Right lobe of liver (tissue), 6 donors: ENCODE results near the gene STXBP2. TPM values are rescaled to one million over a fixed set of nuclear protein-coding genes. Genes with fewer than 3 reads are reported as not detected.

Experiments
- ATAC-seq, 4 donors: fragments of 200-7000 bp; cut with Tn5 transposase; one replicate each; pipeline ENCODE4 v1.9.1; 2020; ENCODE audit warnings: mild to moderate bottlenecking in 4 of 4, moderate library complexity in 4 of 4
- DNase-seq, 3 donors: peaks; one replicate each; pipeline ENCODE4 v3.0.0-alpha.2; 2020
- H3K27ac ChIP-seq, 3 donors: fragments of 200-600 bp; one replicate each; pipeline ENCODE4 v1.8.0; 2022
- H3K27me3 ChIP-seq, 2 donors: fragments of 200-600 bp; one replicate each; pipeline ENCODE4 v1.8.0; 2022
- H3K36me3 ChIP-seq, 4 donors: fragments of 200-600 bp; sonication (generic) in 1 of 4; one replicate each; pipeline versions ENCODE4 v1.5.1 to v1.8.0; 2017 to 2022; ENCODE audit warnings: control low read depth in 1 of 4
- H3K4me1 ChIP-seq, 4 donors: fragments of 200-600 bp; sonication (generic) in 1 of 4; one replicate each; pipeline versions ENCODE4 v1.5.1 to v1.8.0; 2017 to 2022; ENCODE audit warnings: control low read depth in 1 of 4
- H3K4me3 ChIP-seq, 3 donors: fragments of 200-600 bp; one replicate each; pipeline ENCODE4 v1.8.0; 2022
- H3K9me3 ChIP-seq, 4 donors: fragments of 200-600 bp; sonication (generic) in 1 of 4; one replicate each; pipeline versions ENCODE4 v1.5.1 to v1.8.0; 2017 to 2022; ENCODE audit warnings: control low read depth in 1 of 4
- CTCF ChIP-seq, 4 donors: fragments of 200-600 bp in 3 of 4; fragments of 450-650 bp in 1 of 4; IDR thresholded peaks; one replicate each; pipeline versions ENCODE4 v1.5.1 to v1.8.0; 2016 to 2022; ENCODE audit warnings: antibody characterized with exemption in 4 of 4, mild to moderate bottlenecking in 2 of 4
- POLR2A ChIP-seq: fragments of 450-650 bp; IDR thresholded peaks from one replicate; pipeline ENCODE4 v1.6.1; 2017; ENCODE audit warnings: antibody characterized with exemption, mild to moderate bottlenecking
- WGBS: methylation state at CpG from one replicate; pipeline ENCODE4 v1.1.6; 2018; ENCODE audit warnings: low coverage, low lambda C conversion rate; ENCODE audit not compliant: insufficient coverage; ENCODE audit errors: missing lambda C conversion rate; 5-methylcytosine and 5-hydroxymethylcytosine counted together
- intact Hi-C, 2 donors: fragments of 100-400 bp; cut with DNase I; formaldehyde crosslinking; loops; one replicate each; pipeline versions ENCODE4 v1.11.2 to v1.14.1; 2022
- total RNA-seq, 6 experiments: library from RNA; depleted of rRNA in 2 of 6; stranded (reverse); fragments of >200 nt in 2 of 6; fragmentation: NEBNext Ultra II Directional in 3 of 6; extraction: Animal tissue kit (Norgen Biotek cat#: 25700) in 3 of 6; gene quantifications; one replicate each; pipeline versions ENCODE4 v1.1.0 to v1.2.4, GENCODE V29; 2016 to 2023
- donor health status: DM: no; HTN: yes; CAD: no.
- donor health status: DM: no; HTN: no; CAD: no.
- donor health status: DM: no; HTN: no; CAD: no.
- donor health status: DM: no; HTN: yes; CAD: no.
- donor health status: DM: no; HTN: yes; CAD: no.

STXBP2 gene
- total RNA-seq, 6 experiments from 2014 or later = 27.5 to 45.7 (median 39.1) TPM

- TF ChIP-seq POLR2A (no peak), CTCF (IDR thresholded peaks at IDR 0.05) (no peak)
- H3K27me3 ChIP-seq = no peaks in the 10 kb centered on the region
- H3K4me3 ChIP-seq = no peak overlapping the region
- WGBS = 74% methylated on average over 10 of the region's 14 CpGs
- intact Hi-C loops = no loop called here
- no peaks in the 10 kb centered on the region for H3K4me1 ChIP-seq
- H3K9me3 ChIP-seq = no peaks in the 10 kb centered on the region
- DNase-seq (no peak), ATAC-seq (no peak)
- no peak overlapping the region for H3K27ac ChIP-seq
- H3K36me3 ChIP-seq = no peaks in the 10 kb centered on the region
These were observed 25.7 kb downstream of the STXBP2 start for GRCh38 chr19:7662657-7663056.

- H3K36me3 ChIP-seq = no peaks in the 10 kb centered on the region
- TF ChIP-seq POLR2A (no peak), CTCF (IDR thresholded peaks at IDR 0.05) (no peak)
- no peak for DNase-seq
- intact Hi-C loops = no loop called here
- no peak overlapping the region for H3K4me3 ChIP-seq
- 79% methylated on average over 7 of the region's 7 CpGs for WGBS
- no peak for ATAC-seq
- H3K27me3 ChIP-seq = no peaks in the 10 kb centered on the region
- no peaks in the 10 kb centered on the region for H3K4me1 ChIP-seq
- no peaks in the 10 kb centered on the region for H3K9me3 ChIP-seq
- no peak overlapping the region for H3K27ac ChIP-seq
These were observed 26.8 kb downstream of the STXBP2 start for GRCh38 chr19:7663706-7664105.

GRCh38 chr19:7665076-7665475 is 28.2 kb downstream of the STXBP2 start:
- Histone ChIP-seq H3K36me3 (no peaks in the 10 kb centered on the region), H3K9me3 (no peaks in the 10 kb centered on the region), H3K27ac (no peak overlapping the region), H3K4me3 (no peak overlapping the region), H3K4me1 (no peaks in the 10 kb centered on the region), H3K27me3 (no peaks in the 10 kb centered on the region)
- DNase-seq (no peak), ATAC-seq (no peak)
- intact Hi-C loops = no loop called here
- 55% methylated on average over 4 of the region's 4 CpGs for WGBS
- TF ChIP-seq POLR2A (no peak), CTCF (IDR thresholded peaks at IDR 0.05) (no peak)

GRCh38 chr19:7668842-7669241 is 31.9 kb downstream of the STXBP2 start, which contains the start of gene RETN:
TSS of gene RETN (plus strand) at chr19:7669049. CDS start at chr19:7669327, 278 bp downstream.
- Histone ChIP-seq H3K4me3 (no peak within 1 kb of the TSS), H3K9me3 (no peaks in the 10 kb centered on the region), H3K4me1 (no peaks in the 10 kb centered on the region), H3K27me3 (no peaks in the 10 kb centered on the region), H3K36me3 (no peaks in the 10 kb centered on the region), H3K27ac (no peak within 1 kb of the TSS)
- ATAC-seq = peak in 1 of 4 donors; percentile 32
- intact Hi-C loops = no loop called here
- DNase-seq = no peak
- 50% methylated on average over 2 of the region's 9 CpGs for WGBS
- TF ChIP-seq CTCF (IDR thresholded peaks at IDR 0.05) = no peak
- no peak for TF ChIP-seq POLR2A

- 100% methylated on average over 1 of the region's 9 CpGs for WGBS
These were observed 32.7 kb downstream of the STXBP2 start for GRCh38 chr19:7669641-7670040.

More at GRCh38 chr19:7669641-7670040, 32.7 kb downstream of the STXBP2 start:
- no peaks in the 10 kb centered on the region for H3K9me3 ChIP-seq
- TF ChIP-seq CTCF (IDR thresholded peaks at IDR 0.05) (no peak), POLR2A (no peak)
- no peak for DNase-seq
- intact Hi-C loops = no loop called here
- H3K27me3 ChIP-seq = no peaks in the 10 kb centered on the region
- H3K27ac ChIP-seq = no peak overlapping the region
- no peak overlapping the region for H3K4me3 ChIP-seq
- ATAC-seq = no peak
- H3K4me1 ChIP-seq = no peaks in the 10 kb centered on the region
- no peaks in the 10 kb centered on the region for H3K36me3 ChIP-seq
